Lung microvascular endothelial cell (primary cell): ENCODE results near the gene PLIN1. TPM values are rescaled to one million over a fixed set of nuclear protein-coding genes. Genes with fewer than 3 reads are reported as not detected.

ENCODE experiments used
- DNase-seq, 2 donors: peaks; one replicate each; pipeline versions ENCODE4 v3.0.0 to v3.0.0-alpha.2; 2010; ENCODE audit warnings: low read depth in 2 of 2
- total RNA-seq: library from RNA; depleted of rRNA; stranded (reverse); fragments of >200 nt; gene quantifications from 2 replicates; pipeline ENCODE4 v1.2.1, GENCODE V29; 2014

The PLIN1 gene
- total RNA-seq, 1 donor from 2014 or later, result under 0.01 TPM

- no peak for DNase-seq
These were observed 6.7 kb downstream of the PLIN1 start for GRCh38 chr15:89672221-89673164.

DNA sequence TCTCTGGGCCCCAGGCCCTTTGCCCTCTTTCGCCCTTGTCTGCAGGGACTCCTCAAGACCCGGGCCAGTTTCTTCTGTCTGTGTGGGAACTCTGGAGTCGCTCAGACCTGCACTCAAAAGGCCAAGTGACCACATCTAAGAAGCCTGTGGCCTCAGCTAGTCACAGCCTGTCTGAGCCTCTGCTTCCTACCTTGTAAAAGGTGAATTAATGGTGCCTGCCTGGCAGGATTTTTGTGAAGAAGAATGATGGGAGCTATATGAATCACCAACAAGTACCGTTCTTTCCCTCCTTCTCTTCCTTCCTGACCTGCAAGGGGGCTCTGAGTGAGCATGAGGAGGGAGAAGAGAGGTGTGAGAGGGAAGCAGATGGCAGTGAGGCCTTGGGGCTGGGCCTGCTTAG, 7.5 kb downstream of the PLIN1 start:
- DNase-seq, result no peak

DNA sequence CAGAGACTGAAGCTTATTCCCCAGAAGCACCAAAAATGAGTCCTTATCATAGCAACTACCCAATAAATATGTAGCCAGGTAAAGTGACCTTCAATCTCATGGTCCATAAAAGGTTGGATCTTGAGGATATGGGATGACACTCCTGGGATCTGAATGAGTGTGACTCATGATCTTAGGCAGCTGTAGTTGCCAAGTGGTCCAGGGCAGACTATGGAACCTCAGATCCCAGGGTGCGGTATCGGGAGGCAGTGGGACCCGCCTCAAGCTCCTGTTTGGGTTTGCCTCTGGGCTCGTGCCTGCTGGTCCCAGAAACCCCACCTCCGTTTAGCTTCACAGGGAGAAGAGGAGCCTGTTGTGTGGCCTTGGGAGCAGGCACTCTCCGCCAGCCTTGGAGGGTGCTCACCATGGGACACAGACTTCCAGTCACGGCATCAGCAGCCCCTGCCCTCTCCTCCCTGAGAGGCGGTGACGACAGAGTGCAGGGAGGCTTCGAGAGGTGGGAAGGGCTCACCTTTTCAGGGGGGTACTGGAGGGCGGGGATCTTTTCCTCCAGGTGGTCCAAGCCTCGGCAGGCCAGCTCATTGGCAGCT, 8.1 kb downstream of the PLIN1 start:
- no peak for DNase-seq

GRCh38 chr15:89669941-89670340, 9.2 kb downstream of the PLIN1 start:
- DNase-seq, result no peak

GRCh38 chr15:89669309-89669865, 9.8 kb downstream of the PLIN1 start:
- DNase-seq, result no peak

DNA sequence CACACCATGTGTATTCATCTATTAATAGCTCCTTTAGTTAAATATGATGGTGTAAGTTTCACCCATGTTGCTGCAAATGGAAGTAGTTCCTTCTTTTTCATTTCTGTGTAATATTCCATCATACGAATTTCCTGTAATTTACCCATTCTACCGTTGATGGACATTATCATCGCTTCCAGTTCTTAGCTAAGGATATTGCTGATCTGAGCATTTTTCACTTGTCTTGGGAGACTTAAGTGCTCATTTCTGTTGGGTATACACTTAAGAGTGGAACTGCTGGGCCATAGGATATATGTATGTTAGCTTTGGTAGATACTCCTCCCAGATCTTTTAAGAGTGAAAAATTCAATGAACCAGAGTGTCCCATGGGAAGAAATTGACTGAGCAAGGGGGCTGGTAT, 11.0 kb downstream of the PLIN1 start:
- DNase-seq, result no peak

- DNase-seq, result no peak
These were observed 11.5 kb downstream of the PLIN1 start for GRCh38 chr15:89667706-89667960.

- DNase-seq, result no peak
These were observed 12.1 kb downstream of the PLIN1 start for GRCh38 chr15:89666858-89667705.

GRCh38 chr15:89666184-89666857, 12.8 kb downstream of the PLIN1 start:
- DNase-seq, result no peak

DNA sequence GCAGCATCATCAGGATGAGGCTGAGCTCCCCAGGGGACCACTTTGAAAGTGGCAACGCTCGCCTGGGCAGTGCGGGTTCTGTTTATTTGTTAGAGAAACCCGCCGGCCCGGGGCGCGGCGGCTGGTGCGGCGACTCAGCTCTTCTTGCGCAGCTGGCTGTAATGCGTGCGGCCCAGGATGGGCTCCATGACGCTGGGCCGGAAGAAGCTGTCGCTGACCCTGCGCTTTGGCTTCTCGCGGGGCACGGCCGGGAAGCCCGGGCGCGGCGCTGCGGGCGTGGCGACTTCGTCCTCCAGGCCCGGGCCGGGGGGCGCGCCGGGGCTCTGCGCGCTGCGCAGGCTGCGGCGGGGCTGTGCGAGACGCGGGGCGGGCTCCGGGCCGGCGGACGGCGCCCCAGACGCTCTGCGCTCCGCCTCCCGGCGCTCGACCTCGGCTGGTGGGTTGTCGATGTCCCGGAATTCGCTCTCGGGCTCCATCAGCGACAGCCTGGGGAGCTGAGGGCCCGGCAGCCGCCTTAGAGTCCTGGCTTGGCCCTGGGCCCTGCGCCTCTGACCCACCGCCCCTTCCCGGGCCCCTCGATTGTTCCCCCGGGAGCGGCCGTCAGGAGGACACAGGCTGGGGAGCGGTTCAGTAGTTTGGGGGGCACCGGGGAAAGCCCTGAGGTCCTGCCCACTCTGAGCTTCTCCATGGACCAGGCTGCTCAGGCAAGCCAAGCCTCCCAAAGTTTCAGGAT, 13.6 kb downstream of the PLIN1 start:
- DNase-seq, result peak; percentile 53 to 65

GRCh38 chr15:89664441-89665350, 14.5 kb downstream of the PLIN1 start:
- DNase-seq, result no peak

DNA sequence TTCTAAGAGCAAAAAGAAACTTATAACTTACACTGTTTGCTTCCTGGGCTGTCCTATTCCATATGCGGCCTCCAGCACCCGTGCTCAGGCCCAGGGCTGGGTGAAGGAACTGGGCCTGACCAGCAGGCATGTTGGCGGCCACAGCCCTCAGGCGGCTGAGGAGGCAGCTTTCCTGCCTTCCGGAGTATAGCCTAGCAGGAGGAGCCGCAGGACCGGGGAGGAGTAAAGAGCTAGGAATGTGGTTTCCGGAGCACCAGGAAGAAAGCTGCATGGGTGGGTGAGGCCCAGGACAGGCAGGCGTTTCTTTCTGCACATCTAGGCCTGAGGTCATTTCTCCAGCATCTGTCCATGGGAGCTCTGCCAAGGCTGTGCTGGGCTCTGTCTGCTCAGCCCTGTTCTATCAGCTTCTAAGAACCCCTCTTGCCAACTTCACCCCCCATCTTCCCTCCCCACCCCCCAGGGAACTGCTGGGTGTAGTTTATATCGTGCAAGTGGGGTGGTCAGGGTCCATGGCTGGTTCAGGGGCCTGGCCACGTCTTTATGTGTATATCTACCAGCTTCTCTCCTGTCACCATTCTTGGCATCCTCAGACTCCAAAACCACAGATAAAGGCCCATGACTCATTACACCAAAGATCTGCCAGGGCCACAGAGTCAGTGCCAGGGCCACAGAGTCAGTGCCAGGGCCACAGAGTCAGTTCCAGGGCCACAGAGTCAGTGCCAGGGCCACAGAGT, 16.1 kb downstream of the PLIN1 start:
- DNase-seq, result peak in 1 of 2 donors; percentile 91

DNA sequence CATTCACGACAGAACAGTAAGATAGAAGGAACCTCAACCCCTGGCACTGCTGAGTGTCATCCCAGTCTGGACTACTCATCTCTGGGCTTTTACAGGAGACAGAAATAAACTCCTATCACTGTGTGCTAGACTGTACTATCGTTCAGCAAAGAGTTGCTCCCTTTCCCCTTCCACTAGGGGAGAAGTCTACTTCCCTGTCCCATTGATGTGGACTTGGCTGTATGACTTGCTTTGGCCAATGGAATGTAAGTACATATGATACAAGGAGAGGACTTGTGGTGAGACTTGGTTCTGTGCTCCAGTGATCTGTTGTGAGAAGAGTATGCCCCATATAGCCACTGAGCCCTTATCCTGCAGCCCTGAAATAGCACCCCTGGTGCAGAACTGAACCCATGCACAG, 18.6 kb downstream of the PLIN1 start:
- DNase-seq, result no peak

DNA sequence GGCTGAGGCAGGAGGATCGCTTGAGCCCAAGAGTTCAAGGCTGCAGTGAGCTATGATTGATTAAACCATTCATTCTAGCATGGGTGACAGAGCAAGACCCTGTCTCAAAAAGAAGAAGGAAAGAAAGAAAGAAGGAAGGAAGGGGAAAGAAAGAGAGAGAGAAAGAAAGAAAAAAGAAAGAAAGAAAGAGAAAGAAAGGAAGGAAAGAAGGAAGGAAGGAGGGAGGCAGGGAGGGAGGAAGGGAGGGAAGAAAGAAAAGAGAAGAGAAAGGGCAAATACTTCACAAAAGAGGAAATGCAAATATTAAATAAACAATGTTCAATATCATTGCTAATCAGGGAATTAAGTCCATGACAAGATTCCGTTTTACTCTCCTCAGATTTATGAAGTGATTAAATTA, 19.9 kb downstream of the PLIN1 start:
- DNase-seq, result no peak

GRCh38 chr15:89657686-89658200, 21.4 kb downstream of the PLIN1 start:
- no peak for DNase-seq

DNA sequence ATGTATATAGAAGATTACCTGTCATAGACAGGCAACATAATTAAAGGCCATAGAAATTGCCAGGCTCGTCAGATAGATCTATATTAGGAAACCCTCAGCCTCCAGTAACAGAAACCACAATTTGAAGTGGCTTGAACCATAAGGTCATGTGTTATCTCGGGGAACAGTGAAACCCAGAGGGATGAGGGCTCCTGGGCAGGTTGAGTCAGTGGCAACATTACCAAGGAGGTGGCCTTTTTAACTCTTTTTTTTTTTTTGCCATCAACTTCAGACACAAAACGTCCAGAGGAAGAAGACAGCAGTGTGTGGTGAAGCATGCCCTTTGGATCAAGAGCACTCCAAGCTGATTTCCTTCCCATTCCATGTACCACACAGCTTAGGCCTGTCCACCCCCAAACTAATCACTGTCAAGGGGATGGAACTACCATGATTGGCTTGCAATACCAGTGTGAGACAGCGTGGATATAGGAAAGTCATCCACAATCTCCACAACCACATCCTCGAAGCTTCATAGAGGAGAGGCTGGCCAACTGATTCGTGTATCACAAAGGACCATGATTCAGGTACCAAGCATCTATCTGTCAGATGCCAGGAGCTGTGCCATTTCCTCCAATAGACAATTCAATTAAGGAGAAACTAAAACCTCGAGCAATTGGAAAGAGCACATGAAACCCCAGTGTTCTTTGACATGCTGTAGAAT, 22.9 kb downstream of the PLIN1 start:
- no peak for DNase-seq

GRCh38 chr15:89654847-89655805, 24.0 kb downstream of the PLIN1 start, which contains the start of gene KIF7:
Gene KIF7 (minus strand): TSS chr15:89655467. CDS start chr15:89652930, 2,537 bp downstream.
- DNase-seq, result peak; percentile 40 to 43
